Activated CD4-positive, alpha-beta T cell treated with anti-CD3 and anti-CD28 coated beads for 4 hours (primary cell): Measurements from ENCODE around the gene DCTD.

Experiments
- DNase-seq, 2 donors: peaks; one replicate each; pipeline ENCODE4 v3.0.0-alpha.2; 2020

Gene DCTD

DNA sequence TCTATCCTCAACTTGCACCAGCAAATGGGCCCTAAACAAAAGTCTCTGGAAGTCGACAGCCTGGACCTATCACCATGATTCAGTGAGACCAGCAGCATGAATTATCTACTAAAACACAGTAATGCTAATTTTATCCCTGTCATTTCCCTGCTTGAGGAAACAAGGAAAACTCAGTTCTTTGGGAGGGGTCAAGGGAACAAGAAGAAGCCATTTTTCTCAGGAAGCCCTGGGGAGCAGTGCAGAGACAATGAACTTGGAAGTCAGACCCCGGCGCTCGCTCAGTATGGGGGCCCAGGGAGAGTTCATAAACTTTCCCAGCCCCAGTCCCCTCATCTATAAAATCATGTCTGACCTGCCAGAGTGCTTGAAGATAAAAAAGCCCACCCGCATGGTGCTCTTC is 50.4 kb downstream of the DCTD start:
- DNase-seq = no peak

GRCh38 chr4:182863501-182863900 is 53.7 kb downstream of the DCTD start:
- no peak for DNase-seq

- no peak for DNase-seq
These were observed 54.3 kb downstream of the DCTD start for GRCh38 chr4:182862921-182863320.

DNA sequence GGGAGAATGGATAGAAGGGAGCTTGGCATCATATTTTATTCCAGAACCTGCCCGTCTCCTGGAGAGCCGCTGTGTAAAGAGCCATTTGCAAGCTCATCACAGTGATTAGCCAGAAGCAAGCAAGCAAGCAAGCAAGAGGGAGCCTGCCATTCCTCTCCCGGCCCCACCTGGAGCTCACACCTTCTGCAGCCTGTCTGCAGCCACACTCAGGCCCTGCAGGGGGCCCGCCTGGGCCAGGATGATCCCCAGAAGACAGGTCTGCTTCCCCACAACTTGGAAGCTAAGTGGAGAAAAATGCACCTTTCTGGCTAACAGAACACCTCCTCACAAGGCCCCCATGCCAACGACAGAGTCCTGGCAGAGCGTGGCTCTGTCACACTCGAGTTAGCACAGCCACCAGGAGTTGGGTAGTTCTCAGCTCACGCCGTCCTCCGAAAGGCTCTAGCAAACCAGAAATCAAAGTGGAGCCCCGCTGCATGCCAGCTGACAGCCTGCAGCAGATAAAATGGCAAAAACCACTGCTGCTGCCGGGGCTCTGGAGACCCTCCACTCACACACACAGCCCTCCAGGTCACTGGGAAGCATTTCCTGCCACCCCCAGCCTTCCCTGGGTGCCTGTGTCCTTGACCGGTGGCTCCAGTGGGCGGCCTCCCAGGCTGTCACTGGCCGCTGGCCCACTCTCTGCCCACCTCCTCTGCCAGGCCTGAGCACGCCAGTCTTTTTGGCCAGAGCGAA is 54.9 kb downstream of the DCTD start:
- DNase-seq = no peak

- no peak for DNase-seq
These were observed 55.8 kb downstream of the DCTD start for GRCh38 chr4:182861346-182861745.

- no peak for DNase-seq
These were observed 57.5 kb downstream of the DCTD start for GRCh38 chr4:182859730-182860129.

- no peak for DNase-seq
These were observed 58.5 kb downstream of the DCTD start for GRCh38 chr4:182858711-182859110.

DNA sequence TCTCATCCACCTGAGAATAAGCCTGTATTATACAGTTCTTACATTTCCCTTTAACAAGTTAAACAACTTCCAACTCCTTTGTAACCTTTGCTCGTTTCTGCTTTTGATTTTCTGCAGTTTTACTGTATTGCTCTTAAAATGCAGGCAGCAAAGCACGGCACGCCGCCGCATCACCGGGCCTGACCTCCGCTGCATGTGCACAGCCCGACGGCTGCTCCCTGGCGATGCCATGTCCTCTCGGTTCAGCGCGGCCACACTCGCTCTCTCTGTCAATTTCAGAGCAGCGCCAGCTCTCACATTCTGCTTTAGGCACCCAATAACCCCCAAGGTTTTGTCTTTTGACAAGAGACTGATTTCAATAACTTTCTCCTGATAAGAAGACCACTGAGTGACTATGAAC is 60.3 kb downstream of the DCTD start:
- no peak for DNase-seq

DNA sequence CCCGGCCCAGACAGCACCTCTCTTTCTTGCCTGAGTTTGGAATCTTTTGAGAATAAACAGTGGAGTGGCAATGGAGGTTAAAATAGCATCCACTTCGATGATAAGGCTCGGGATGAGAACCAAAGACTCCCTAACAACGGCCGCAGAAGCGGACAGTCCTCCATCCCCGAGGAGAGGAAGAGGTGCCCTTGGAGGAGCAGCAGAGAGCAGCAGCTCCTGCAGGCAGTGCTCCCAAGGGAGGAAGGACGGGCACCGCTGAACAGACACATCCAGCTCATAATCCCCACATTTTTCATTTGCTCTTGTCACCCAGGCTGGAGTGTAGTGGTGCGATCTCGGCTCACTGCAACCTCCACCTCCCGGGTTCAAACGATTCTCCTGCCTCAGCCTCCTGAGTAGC is 61.3 kb downstream of the DCTD start:
- DNase-seq = no peak

DNA sequence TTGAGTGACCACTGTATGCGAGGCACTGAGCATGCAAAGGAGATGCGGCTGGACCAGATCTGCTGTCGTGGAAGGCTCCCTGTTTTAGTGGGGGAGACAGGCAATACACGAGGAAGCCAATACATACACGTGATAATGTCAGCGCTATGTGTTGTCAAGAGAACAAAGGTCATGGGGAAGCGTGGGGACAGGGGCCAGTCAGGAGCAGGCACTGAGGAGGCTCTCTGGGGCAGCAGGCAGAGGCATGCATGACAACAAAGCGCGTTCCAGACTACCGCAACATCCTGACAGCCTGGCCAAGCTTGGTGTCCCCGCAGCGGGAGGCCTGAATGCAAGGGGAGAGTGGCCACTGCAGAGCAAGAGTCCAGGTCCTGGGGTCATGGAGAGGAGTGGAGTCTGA is 61.9 kb downstream of the DCTD start:
- no peak for DNase-seq

- no peak for DNase-seq
These were observed 62.7 kb downstream of the DCTD start for GRCh38 chr4:182854466-182854865.

DNA sequence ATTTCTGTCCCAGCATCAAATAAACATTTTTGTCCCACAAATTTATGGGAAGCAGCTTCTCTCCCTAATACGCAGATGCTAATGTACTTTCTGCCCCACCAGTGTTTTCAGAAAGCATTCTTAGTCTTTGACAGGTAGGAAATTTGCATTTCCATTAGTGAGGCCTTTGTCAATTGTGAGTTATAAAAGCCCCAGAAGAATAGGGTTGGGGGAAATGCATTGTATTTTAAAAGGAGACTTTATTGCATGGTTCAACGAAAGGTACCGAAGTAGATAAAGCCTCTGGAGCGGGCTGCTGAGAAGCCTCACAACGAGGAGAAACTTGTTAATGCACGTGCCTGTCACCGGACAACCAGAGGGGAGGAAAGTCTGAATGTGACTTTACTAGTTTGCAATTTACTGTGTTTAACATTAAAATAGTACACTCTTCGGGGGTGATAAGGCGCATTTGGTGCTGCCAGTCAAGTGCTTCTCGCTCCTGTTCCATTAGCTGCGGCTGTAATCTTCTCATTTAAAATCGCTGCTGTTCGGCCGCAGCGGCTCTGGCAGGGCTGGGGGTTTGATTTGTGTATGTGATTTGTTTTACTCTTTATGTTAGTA is 63.4 kb downstream of the DCTD start:
- DNase-seq = no peak

- DNase-seq = no peak
These were observed 68.5 kb downstream of the DCTD start for GRCh38 chr4:182848685-182849084.

GRCh38 chr4:182847576-182848450 is 69.4 kb downstream of the DCTD start:
- DNase-seq = no peak

- DNase-seq = no peak
These were observed 71.2 kb downstream of the DCTD start for GRCh38 chr4:182846036-182846435.

- DNase-seq = no peak
These were observed 71.6 kb downstream of the DCTD start for GRCh38 chr4:182845618-182846017.

DNA sequence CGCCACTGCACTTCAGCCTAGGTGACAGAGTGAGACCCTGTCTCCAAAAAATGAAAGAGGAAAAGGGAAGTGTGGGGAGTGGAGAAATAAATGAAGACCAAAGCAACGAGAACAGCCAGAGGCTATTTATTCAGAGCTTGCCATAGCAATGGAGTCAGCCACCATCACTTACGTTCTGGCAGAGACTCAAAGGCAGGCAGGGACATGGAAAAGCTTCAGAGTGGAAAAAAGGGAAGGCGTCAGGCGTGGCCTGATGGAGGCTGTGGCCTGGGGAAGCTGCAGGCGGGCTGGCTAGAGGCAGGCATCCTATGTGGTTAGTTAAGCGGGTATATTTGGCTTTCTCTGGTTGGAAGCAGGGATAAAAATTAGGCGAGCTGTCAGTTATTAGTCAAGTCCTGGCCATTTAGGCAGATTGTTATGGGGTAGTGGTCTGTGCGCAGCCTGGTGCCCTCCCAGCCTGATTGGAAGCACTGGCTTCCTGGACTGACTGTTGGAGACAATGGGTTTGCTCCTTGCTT is 73.3 kb downstream of the DCTD start:
- DNase-seq = no peak

DNA sequence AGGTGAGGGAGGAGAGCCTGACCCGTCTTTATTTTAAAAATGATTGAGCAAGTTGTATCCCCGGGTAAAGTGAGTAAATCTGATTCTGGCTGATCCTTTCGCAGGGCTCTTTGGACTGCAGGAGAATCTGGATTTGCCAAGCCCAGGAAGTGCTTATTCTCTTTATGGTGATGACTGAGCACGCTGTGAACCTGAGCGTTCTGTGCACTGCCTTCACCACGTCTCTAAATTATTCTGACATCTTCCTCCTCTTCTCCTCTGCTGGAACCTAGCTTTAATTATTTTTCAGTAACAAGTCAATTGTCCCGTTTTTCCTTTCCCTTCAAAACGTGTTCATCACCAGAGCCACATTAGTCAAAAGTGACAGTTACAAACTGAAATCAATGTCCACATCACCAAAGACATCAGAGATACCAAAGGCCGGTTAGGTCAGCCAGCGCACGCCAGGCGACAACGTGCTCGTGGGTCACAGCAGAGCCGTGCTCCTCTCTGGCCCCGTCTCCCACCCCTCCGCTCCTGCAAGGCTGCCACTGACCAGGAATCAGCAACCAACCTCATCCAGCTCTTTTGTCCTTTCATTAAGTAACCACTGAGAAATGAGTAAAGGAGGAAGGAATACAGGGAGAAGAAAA is 74.3 kb downstream of the DCTD start:
- no peak for DNase-seq

- DNase-seq = no peak
These were observed 75.0 kb downstream of the DCTD start for GRCh38 chr4:182842104-182842600.

- no peak for DNase-seq
These were observed 77.1 kb downstream of the DCTD start for GRCh38 chr4:182840108-182840507.
